GM18951 (cell line): ENCODE measurements around the gene GOLGA6D.
"Not testable (repeated sequence)": the region's sequence is repeated elsewhere in the genome, so short reads cannot be mapped to it uniquely, and the experiment has no call there.

Experiments used
- POLR2A ChIP-seq: IDR thresholded peaks from 4 replicates; pipeline ENCODE4 v1.6.1; 2011; ENCODE audit warnings: mild to moderate bottlenecking; ENCODE audit not compliant: insufficient read length, insufficient read depth; ENCODE audit errors: extremely low read depth
- in situ Hi-C: fragments of 300-500 bp; cut with MboI; formaldehyde crosslinking; loops from one replicate; pipeline ENCODE4 v1.12.0; 2022; ENCODE audit warnings: low sequenced_read_pairs, mixed read lengths, inconsistent platforms; ENCODE audit not compliant: unreplicated experiment

Gene GOLGA6D, protein sequence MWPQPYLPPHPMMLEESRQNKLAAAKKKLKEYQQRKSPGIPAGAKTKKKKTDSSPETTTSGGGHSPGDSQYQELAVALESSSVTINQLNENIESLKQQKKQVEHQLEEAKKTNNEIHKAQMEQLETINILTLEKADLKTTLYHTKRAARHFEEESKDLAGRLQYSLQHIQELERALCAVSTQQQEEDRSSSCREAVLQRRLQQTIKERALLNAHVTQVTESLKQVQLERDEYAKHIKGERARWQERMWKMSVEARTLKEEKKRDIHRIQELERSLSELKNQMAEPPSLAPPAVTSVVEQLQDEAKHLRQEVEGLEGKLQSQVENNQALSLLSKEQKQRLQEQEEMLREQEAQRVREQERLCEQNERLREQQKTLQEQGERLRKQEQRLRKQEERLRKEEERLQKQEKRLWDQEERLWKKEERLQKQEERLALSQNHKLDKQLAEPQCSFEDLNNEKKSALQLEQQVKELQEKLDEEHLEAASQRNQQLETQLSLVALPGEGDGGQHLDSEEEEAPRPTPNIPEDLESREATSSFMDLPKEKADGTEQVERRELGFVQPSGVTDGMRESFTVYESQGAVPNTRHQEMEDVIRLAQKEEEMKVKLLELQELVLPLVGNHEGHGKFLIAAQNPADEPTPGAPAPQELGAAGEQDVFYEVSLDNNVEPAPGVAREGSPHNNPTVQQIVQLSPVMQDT

DNA sequence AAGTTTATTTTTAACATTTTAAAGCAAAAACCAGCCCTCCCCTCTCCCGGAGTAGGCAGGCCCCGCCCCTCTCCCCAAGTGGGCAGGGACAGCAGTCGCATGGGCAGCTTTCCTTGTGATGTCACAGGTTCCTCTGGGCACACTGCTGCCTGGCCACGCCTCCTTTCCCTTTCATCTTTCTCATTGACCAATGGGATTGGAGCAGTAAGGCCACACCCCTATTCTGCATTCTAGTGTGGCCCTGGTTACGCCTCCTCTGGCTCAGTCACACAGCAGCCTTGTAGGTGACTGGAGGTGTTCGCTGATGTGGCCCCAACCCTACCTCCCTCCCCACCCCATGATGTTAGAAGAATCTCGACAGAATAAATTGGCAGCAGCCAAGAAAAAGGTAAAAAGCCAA, at the start of gene GOLGA6D:
TSS of gene GOLGA6D (plus strand) at position 264 of the 400 bp plus-strand sequence. CDS start at position 305, 41 bp downstream.
- in situ Hi-C loops: not testable (repeated sequence)

GRCh38 chr15:75233504-75234190, 49.0 kb upstream of the GOLGA6D start:
- in situ Hi-C loops: no loop called here
- no peak for TF ChIP-seq POLR2A

GRCh38 chr15:75234191-75234810, 48.3 kb upstream of the GOLGA6D start:
- TF ChIP-seq POLR2A: no peak
- in situ Hi-C loops: no loop called here

DNA sequence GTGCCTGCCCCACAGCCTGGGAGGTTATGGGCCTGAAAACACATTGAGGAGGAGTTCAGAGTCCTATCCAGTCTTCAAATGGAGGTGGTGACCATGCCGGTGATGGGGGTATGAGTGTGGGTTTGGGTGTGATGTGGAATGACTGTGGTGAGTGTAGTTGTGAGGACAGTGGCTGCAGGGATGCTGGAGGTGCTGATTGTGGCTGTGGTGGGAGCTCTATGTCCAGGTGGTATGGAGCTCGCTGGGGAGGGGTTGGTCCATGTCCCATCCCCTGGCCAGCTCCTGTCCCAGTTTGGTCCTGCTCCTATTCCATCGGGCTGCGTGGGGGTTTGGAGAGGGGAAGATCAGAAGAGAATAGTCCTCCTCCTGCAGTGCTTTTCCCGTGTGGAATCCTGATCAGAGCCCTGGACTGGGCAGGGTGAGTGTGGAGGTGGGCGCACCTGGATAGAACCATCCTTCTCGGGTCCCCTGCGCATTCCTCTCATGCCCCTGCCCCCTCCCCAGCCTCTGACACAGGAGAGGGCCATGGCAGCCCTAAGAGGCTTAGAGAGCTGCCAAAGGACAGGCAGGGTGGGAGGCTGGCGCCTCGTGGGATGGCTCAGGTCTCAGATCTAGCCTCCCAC, 47.5 kb upstream of the GOLGA6D start:
- in situ Hi-C loops: no loop called here
- TF ChIP-seq POLR2A: no peak

DNA sequence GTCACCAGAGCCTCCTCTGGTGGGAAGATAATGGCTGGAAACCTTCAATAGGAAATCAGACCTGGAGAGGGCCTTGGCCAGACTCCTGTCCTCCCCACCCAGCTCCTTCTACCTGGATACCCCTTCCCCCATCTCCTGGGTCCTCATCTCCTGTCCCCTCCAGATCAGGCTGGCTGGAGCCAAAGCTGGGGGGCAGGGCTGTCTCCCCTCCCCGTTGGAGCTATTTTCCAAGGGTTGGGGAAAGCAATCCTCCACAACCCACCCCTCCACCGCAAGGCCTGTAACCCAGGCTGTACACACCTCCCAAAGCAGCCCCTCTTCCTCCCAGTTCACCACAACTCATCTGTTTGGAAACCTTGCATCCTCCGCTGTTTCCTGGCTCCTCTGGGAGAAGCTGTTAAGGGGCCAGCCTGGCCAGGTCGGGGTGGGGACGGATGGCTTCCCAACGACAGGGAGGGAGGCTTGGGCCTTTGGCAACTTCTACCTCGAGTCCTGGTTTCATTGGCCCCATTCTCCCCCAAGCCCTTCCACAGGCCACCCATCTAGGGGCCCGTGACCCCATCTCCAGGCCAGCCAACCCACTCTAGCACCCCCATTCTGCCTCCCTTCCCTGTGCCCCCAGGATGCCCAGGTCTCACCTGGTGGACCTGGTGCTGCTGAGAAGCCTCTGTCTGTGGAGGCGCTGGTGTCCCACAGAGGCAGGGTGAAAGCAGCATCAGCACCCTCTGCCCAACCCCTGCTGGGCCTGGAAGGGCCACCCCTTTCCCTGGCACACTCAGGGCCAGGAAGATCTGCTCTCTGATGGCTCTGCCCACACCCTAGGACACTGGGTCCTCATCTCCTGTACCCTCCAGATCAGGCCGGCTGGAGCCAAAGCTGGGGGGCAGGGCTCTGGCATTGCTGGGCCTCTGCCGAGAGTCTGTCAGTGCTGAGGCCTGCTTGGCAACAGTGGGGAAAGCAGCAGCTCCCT, 46.6 kb upstream of the GOLGA6D start:
- TF ChIP-seq POLR2A: no peak
- in situ Hi-C loops: no loop called here

DNA sequence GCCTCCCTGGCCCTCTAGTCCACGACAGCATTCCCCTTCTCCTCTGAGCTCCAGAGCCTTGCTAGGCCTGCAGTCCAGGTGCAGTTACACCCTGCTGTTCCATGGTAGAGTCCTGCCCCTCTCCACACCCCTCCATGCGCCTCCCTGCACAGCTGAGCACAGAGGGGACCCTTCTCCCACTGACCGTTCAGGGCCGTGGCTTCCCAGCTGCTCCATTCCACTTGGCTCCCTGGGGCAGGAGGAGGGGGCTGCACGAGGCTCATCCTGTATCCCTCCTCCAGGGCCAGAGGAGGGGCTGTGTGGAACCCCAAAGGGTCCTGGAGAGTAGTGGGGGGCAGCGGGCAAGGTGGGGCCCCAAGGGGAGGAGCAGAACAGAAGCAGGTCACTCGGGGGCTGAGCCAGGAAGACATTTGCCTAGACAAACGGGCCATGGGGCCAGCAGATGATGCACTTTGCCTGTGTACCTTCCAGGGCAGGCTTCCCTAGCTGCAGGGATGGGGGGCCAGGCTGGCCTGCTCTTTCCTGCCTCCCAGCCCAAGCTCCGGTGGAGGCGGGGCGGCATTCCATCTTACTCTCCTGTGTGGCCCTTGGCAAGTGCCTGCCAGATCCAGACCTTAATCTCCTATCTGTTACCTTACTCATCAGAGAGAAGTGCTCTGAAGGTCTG, 45.2 kb upstream of the GOLGA6D start:
- TF ChIP-seq POLR2A: no peak

DNA sequence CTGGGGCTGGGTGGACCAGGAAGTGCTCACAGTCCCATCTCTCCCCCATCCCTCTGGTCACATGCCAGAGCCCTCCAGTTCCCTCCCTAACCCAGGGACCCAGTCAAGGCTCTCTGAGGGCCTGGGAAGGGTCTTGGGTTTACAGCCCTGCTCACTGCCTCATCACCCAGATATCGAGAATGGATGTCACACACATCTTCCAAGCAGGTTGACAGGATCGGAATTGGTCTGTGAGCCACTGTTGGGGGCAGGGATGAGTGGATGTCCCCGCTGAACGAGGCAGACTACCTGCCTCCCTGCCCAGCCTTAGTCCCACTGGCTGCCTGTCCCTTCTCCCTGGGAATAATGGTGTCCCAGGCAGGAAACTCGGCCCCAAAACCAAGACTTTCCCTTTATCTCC, 44.5 kb upstream of the GOLGA6D start:
- in situ Hi-C loops: no loop called here
- TF ChIP-seq POLR2A: no peak

More for the DNA sequence above, 45.2 kb upstream of the GOLGA6D start:
- in situ Hi-C loops: no loop called here

DNA sequence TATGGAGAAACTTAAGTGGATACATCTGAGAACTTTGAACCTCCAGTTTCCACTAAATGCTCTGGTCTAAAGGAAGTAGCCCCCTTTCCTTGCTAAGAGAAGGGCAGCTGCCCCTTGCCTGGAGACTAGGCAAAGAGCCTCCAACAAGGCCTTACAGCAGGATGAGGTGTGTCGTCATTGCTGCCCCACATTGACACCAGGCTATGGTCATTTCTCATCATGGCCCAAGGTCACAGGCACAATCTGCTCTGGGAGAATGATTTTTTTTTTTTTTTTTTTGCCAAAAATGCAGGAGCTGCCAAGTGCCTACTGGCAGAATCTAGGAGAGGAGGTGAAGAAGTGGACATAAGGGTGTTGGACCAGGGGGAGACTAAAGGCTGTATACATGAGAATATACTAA, 36.9 kb upstream of the GOLGA6D start:
- in situ Hi-C loops: loop anchor here (10.0 kb wide), 1 partner anchor 59 kb away; no protein-coding TSS in a partner anchor

DNA sequence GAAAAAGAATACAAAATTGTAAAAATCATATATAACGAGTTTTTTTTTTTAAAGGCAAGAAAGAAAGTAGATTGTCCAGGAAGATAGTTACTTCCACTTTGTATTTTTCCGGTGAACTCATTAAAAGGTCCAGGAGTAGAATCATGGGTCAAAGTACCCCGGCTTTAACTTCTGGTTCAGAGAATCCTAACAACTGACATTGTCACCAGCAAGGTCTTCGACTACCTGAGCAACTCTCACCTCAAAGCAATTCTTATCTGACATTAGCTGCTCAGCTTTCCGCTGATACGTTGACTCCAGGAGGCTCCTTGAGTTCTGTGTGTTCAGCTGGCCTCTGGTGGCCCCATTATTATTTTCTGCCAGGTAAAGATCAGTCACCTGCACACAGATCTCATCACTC, 33.6 kb upstream of the GOLGA6D start:
- in situ Hi-C loops: loop anchor here (10.0 kb wide), 1 partner anchor 56 kb away; no protein-coding TSS in a partner anchor

DNA sequence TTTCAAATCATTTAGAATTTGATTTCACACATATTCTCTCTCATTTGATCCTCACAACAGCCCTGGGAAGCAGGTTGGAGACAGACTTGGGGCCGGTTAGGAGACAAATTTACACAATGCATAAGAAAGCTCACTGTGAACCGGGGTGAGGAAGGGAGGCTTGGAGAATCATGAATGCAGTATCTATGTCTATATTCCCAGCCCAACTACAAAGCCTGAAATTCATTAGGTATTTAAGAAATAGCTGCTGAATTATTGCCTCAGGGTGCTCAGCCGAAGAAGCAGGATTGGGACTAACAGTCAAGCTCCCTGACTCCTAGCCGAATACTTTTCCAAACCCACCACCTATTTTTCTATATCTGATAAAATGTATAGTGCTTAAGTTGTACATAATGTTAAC, 32.9 kb upstream of the GOLGA6D start:
- in situ Hi-C loops: loop anchor here (10.0 kb wide), 1 partner anchor 55 kb away; no protein-coding TSS in a partner anchor

DNA sequence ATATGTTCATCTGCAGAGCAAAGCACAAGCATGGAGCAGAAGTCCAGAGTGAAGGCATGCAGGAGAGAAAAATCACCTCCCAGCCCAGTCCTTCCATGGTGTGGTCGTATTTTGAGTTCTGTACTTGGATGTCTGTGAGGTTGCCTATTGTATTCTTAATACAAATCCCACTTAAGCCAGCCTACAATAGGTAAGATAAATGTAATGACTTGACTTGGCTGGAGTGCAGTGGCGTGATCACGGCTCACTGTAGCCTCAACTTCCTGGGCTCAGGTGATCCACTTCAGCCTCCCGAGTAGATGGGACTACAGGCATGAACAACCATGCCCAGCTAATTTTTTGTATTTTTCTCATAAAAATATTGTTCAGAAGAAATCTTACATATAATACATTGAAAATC, 31.3 kb upstream of the GOLGA6D start:
- in situ Hi-C loops: not testable (repeated sequence)

More for the DNA sequence above, 32.9 kb upstream of the GOLGA6D start:
- TF ChIP-seq POLR2A: no peak

GRCh38 chr15:75252285-75252684, 30.4 kb upstream of the GOLGA6D start:
- in situ Hi-C loops: not testable (repeated sequence)

GRCh38 chr15:75258034-75258433, 24.6 kb upstream of the GOLGA6D start, which contains the start of gene GOLGA6C:
Gene GOLGA6C, plus strand, starts transcription at chr15:75258334. Its CDS starts 265 bp downstream, at chr15:75258599.
- in situ Hi-C loops: not testable (repeated sequence)

DNA sequence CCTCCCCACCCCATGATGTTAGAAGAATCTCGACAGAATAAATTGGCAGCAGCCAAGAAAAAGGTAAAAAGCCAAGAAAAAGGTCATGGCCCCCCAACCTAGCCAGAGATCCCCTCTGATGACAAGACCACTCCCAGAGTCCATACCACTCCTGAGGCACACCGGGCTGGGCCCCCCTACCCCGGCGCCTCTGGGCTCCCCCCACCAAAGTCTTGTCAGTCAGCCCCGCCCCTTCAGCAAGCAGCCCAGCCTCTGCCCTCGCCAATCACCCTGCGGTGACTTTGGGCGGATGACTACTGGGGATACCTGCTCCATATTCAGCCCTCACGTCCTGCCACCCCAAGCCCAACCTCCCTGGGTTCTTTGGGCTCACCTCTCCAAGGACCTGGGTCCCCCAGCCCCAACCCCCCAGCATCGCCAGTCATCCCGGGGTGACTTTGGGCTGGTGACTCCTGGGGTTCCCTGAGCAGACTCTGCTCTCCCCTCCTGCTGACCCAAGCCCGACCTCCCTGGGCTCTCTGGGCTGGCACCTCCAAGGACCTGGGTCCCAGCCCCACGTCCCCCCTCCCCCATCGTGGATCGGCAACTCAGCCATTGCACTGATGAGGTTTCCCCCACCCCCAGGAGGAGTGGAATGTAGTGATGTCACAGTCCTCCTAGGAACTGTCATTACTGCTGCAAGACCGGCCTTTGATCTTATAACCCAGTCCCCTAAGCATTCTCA, 23.9 kb upstream of the GOLGA6D start:
- in situ Hi-C loops: not testable (repeated sequence)

GRCh38 chr15:75259873-75260272, 22.8 kb upstream of the GOLGA6D start:
- in situ Hi-C loops: not testable (repeated sequence)

GRCh38 chr15:75273751-75274359, 8.8 kb upstream of the GOLGA6D start:
- in situ Hi-C loops: not testable (repeated sequence)
